DMS114 treated with DMSO at 0.1 percent for 48 hours (cell line): ENCODE measurements around the gene CGREF1.

Experiments
- DNase-seq: peaks from one replicate; lab custom pipeline; 2025; ENCODE audit not compliant: unreplicated experiment; lab: John Stamatoyannopoulos, UW

CGREF1 gene

GRCh38 chr2:27118525-27119329, at the start of gene CGREF1:
CGREF1 (minus strand) TSS chr2:27119128; CDS start chr2:27104366, 14,762 bp downstream.
- DNase-seq: no peak

GRCh38 chr2:27164960-27165763, 46.2 kb upstream of the CGREF1 start:
- DNase-seq: no peak

- no peak for DNase-seq
Measured at GRCh38 chr2:27162151-27163121, 43.5 kb upstream of the CGREF1 start.

- no peak for DNase-seq
Measured at GRCh38 chr2:27160191-27160590, 41.3 kb upstream of the CGREF1 start.

GRCh38 chr2:27159271-27159670, 40.3 kb upstream of the CGREF1 start:
- DNase-seq: no peak

- DNase-seq: no peak
Measured at GRCh38 chr2:27158468-27158867, 39.5 kb upstream of the CGREF1 start.

GRCh38 chr2:27155069-27155520, 36.2 kb upstream of the CGREF1 start:
- no peak for DNase-seq

GRCh38 chr2:27154488-27154887, 35.6 kb upstream of the CGREF1 start:
- DNase-seq: no peak

GRCh38 chr2:27152796-27153464, 34.0 kb upstream of the CGREF1 start:
- DNase-seq: no peak

GRCh38 chr2:27152102-27152795, 33.3 kb upstream of the CGREF1 start:
- no peak for DNase-seq

GRCh38 chr2:27150639-27151230, 31.8 kb upstream of the CGREF1 start:
- DNase-seq: no peak

GRCh38 chr2:27149570-27150405, 30.9 kb upstream of the CGREF1 start:
- DNase-seq: no peak

GRCh38 chr2:27148801-27149439, 30.0 kb upstream of the CGREF1 start, which contains the start of gene TCF23:
TCF23 (plus strand) TSS chr2:27149004; CDS start chr2:27149134, 130 bp downstream.
- no peak for DNase-seq

- no peak for DNase-seq
Measured at GRCh38 chr2:27147935-27148334, 29.0 kb upstream of the CGREF1 start.

GRCh38 chr2:27145682-27146081, 26.8 kb upstream of the CGREF1 start:
- no peak for DNase-seq

GRCh38 chr2:27143285-27143684, 24.4 kb upstream of the CGREF1 start:
- no peak for DNase-seq

GRCh38 chr2:27139310-27139709, 20.4 kb upstream of the CGREF1 start, which contains the start of gene PRR30:
PRR30 (minus strand) TSS chr2:27139410; CDS start chr2:27138329, 1,081 bp downstream.
- no peak for DNase-seq

GRCh38 chr2:27138111-27138510, 19.2 kb upstream of the CGREF1 start:
- no peak for DNase-seq
